ENCODE data around the gene BSPH1.

DNA sequence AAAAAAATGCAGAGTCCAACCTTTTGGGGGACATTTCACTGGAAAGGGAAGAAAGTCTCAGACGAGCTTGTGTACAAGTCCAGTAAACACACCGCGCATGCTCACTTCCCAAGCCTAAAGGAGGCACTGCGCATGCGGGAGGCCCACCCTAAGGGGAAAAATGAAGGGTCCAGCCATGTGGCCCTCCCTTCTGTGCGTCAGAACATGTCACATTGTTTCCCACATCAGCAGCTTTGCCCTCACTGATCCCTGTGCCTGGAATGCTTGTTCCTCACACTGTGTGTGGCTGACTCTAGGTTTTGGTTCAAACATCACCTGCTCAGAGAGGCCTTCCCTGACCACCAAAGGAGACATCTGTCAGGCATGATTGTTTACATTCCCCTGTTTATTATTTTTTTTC is 6.8 kb upstream of the BSPH1 start:
- TF ChIP-seq TAF1 (IDR thresholded peaks at IDR 0.05; ENCODE audit: borderline replicate concordance, low read depth, low read length) (no peak), POLR2A (IDR thresholded peaks at IDR 0.05; ENCODE audit: low read depth, low read length) (no peak), POLR2AphosphoS5 (IDR thresholded peaks at IDR 0.05; ENCODE audit: low read depth, low read length) (no peak)
